Ovary (tissue), 3 donors: Measurements from ENCODE around the gene NEURL1B.

ENCODE experiments used
- POLR2A ChIP-seq: fragments of 450-650 bp; IDR thresholded peaks from one replicate; pipeline ENCODE4 v1.6.1; 2017; ENCODE audit warnings: antibody characterized with exemption, mild to moderate bottlenecking, moderate library complexity
- TF ChIP-seq, protein P1 (sequence below), 3 donors: fragments of 450-650 bp in 2 of 3; fragments of 200-600 bp in 1 of 3; IDR thresholded peaks; one replicate each; pipeline versions ENCODE4 v1.5.1 to v1.8.0; 2016 to 2022; ENCODE audit warnings: antibody characterized with exemption in 3 of 3, mild to moderate bottlenecking in 1 of 3
- donor health status: DM: no; HTN: no; CAD: no.

- TF ChIP-seq, protein P1, sequence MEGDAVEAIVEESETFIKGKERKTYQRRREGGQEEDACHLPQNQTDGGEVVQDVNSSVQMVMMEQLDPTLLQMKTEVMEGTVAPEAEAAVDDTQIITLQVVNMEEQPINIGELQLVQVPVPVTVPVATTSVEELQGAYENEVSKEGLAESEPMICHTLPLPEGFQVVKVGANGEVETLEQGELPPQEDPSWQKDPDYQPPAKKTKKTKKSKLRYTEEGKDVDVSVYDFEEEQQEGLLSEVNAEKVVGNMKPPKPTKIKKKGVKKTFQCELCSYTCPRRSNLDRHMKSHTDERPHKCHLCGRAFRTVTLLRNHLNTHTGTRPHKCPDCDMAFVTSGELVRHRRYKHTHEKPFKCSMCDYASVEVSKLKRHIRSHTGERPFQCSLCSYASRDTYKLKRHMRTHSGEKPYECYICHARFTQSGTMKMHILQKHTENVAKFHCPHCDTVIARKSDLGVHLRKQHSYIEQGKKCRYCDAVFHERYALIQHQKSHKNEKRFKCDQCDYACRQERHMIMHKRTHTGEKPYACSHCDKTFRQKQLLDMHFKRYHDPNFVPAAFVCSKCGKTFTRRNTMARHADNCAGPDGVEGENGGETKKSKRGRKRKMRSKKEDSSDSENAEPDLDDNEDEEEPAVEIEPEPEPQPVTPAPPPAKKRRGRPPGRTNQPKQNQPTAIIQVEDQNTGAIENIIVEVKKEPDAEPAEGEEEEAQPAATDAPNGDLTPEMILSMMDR (IDR thresholded peaks at IDR 0.05): no peak
- TF ChIP-seq POLR2A: no peak
Measured at GRCh38 chr5:172740428-172741205, 99.6 kb downstream of the NEURL1B start.
